Pericardium fibroblast (primary cell): ENCODE results near the gene LILRB1. TPM values are rescaled to one million over a fixed set of nuclear protein-coding genes. Genes with fewer than 3 reads are reported as not detected.

Experiments
- total RNA-seq: library from RNA; depleted of rRNA; stranded (reverse); fragments of >200 nt; gene quantifications from 2 replicates; pipeline ENCODE4 v1.2.3, GENCODE V29; 2015

The LILRB1 gene
- total RNA-seq = not detected in 2 replicates

DNA sequence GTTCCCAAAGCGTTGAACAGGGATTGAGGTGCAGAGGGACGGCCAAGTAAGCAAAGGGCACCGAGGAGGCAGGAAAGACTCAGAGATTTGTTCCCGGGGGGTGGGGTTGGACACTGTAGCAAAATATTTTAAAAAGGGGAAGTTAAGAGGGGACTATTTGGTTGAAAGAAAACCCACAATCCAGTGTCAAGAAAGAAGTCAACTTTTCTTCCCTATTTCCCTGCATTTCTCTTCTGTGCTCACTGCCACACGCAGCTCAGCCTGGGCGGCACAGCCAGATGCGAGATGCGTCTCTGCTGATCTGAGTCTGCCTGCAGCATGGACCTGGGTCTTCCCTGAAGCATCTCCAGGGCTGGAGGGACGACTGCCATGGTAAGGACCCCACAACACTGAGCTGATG lies at the start of gene LILRB1:
Gene LILRB1, plus strand, starts transcription at position 223 of the 400 bp plus-strand sequence. CDS start 590 bp downstream, outside the sequence.

DNA sequence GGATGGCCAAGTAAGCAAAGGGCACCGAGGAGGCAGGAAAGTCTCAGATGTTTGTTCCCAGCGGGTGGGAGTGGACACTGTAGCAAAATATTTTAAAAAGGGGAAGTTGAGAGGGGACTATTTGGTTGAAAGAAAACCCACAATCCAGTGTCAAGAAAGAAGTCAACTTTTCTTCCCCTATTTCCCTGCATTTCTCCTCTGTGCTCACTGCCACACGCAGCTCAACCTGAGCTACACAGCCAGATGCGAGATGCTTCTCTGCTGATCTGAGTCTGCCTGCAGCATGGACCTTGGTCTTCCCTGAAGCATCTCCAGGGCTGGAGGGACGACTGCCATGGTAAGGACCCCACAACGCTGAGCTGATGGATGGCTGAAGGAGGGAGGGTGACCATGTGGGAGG lies 36.8 kb upstream of the LILRB1 start, which contains the start of gene LILRA1:
Gene LILRA1, plus strand, starts transcription at position 188 of the 400 bp plus-strand sequence. CDS start 613 bp downstream, outside the sequence.

DNA sequence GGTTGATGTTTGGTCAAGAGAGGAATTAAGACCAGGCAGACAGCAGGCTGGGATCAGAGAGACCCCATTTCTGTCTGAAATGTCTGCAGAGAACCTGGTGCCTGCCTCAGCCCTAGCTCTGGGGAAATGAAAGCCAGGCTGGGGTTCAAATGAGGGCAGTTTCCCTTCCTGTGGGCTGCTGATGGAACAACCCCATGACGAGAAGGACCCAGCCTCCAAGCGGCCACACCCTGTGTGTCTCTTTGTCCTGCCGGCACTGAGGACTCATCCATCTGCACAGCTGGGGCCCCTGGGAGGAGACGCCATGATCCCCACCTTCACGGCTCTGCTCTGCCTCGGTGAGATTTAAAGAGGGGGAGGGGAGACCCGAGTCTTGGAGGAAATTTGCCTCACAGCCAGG lies 32.4 kb downstream of the LILRB1 start, which contains the start of gene LILRB4:
Gene LILRB4, plus strand, starts transcription at position 256 of the 400 bp plus-strand sequence. Its CDS starts 49 bp downstream, at position 305.

Other genes starting within 250 kb of the LILRB1 start
- gene TTYH1, start 215.0 kb upstream of the LILRB1 start, total RNA-seq = 0.23 TPM in 1 of 2 replicates, not detected in the other
- gene LENG8, start 181.3 kb upstream of the LILRB1 start, total RNA-seq = 32.9 and 46.9 TPM in 2 replicates
- gene LENG9, start 166.7 kb upstream of the LILRB1 start, total RNA-seq = 10.2 and 11.6 TPM in 2 replicates
- gene CDC42EP5, start 157.2 kb upstream of the LILRB1 start, total RNA-seq = 89.0 and 101 TPM in 2 replicates
- not detected in 2 replicates for gene LAIR2, start 127.7 kb upstream of the LILRB1 start, total RNA-seq
- not detected in 2 replicates for gene LILRA2, start 56.7 kb upstream of the LILRB1 start, total RNA-seq
- not detected in 2 replicates for gene LILRA1, start 36.9 kb upstream of the LILRB1 start, total RNA-seq
- gene LILRB4, start 32.5 kb downstream of the LILRB1 start, total RNA-seq = not detected in 2 replicates
- not detected in 2 replicates for gene KIR3DL3, start 94.0 kb downstream of the LILRB1 start, total RNA-seq
- gene KIR2DL3, start 108.0 kb downstream of the LILRB1 start, total RNA-seq = not detected in 2 replicates
- gene KIR2DL1, start 139.3 kb downstream of the LILRB1 start, total RNA-seq = not detected in 2 replicates
- gene KIR2DL4, start 173.1 kb downstream of the LILRB1 start, total RNA-seq = not detected in 2 replicates
- not detected in 2 replicates for gene KIR3DL1, start 186.0 kb downstream of the LILRB1 start, total RNA-seq
- not detected in 2 replicates for gene KIR2DS4, start 202.2 kb downstream of the LILRB1 start, total RNA-seq
- not detected in 2 replicates for gene KIR3DL2, start 220.0 kb downstream of the LILRB1 start, total RNA-seq
- gene FCAR, start 243.8 kb downstream of the LILRB1 start, total RNA-seq = not detected in 2 replicates